ENCODE results near the gene OGFOD3.
"Not testable (repeated sequence)": the region's sequence is repeated elsewhere in the genome, so short reads cannot be mapped to it uniquely, and the experiment has no call there.

Gene OGFOD3

GRCh38 chr17:82418001-82418986 is at the start of gene OGFOD3, which contains the start of gene HEXD:
Gene OGFOD3 (minus strand): TSS chr17:82418586. CDS start chr17:82418485, 101 bp downstream.
Gene HEXD (plus strand): TSS chr17:82418347. CDS start chr17:82419800, 1,453 bp downstream.
- DNase-seq (ENCODE audit: low spot score), result peak; percentile 72

DNA sequence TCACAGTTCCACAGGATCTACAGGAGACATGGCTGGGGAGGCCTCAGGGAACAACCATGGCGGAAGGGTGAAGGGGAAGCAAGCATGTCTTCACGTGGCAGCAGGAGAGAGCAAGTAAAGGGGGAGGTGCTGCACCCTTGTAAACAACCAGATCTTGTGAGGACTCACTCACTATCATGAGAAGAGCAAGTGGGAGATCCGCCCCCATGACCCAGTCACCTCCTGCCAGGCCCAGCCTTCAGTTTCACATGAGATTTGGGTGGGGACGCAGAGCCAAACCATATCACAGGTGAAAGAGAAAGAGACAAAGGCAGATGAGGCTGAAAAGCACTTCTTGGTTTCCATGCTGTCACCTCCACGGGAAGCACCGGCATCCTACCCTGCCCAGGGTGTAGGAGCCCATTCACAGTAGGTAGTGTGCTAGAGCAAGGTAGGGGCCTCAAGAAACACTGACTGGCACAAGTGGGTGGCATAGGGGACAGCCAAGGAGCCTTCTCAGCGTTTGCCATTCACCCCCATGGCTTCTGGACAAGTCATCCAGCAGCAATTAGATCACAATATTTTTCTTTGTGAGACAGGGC is 46.7 kb upstream of the OGFOD3 start:
- no peak for DNase-seq (ENCODE audit: low spot score)

DNA sequence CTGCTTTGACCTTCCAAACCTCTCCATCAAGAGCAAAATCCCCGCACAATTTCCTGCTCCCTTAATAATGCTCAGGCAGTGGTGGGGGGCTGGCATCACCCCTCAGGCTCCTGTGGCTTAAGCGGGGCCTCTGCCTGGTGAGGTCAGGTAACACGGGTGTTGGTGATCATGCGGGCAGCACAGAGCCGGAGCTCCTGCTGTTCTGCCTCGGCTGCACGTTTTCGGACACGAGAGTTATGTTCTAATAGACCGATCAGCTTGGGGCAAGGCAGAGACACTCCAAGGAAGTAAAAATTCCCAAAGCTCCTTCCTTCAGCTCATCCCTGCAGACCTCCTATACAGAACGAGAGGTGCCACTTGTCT is 46.2 kb upstream of the OGFOD3 start:
- no peak for DNase-seq (ENCODE audit: low spot score)

DNA sequence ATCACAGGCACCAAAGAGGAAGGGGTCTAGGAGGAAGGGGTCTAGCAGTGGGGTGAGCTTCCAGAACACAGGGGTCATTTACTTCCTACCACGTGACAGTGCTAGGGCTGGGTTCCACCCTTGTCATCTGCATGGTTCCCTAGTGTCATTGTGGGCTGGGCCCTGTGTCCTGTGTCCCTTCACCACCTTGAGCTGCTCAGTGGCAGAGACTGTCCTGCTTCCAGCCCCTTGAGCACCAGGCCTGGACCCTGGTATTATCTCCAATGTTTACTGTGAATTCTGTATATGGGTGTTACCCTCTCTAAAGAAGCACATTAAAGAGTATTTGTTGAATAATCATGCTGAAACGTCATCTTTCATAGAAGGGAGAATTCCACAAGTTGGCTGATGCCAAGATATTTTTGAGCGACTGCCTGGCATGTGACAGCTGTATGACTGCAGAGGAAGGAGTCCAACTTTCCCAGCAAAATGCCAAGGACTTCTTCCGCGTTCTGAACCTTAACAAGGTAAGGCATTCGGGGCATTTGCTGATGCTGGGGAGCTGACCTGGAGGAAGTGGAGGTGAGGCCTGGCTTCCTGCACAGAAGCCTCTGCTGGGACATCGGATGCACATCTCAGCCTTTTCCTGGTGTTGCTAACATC is 45.7 kb upstream of the OGFOD3 start:
- no peak for DNase-seq (ENCODE audit: low spot score)

DNA sequence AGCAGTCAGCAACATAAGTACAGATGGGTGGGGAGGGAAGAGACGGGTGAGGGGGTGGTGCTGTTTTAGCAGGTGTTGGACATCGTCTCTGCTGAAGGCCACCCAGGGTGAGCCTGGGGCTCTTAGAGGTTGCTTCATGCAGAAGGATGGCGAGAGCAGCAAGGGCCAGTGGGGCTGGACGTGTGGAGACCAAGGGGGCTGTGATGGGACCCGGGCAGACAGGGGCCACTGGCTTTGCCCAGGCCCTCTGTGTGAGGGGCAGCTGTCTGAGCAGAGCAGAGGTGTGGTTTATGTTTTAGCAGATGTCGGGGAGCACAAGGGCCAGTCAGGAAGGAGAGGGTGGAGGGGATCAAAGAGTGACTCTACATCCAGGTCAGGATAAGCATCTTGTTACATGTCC is 45.0 kb upstream of the OGFOD3 start:
- no peak for DNase-seq (ENCODE audit: low spot score)

GRCh38 chr17:82461827-82462524 is 43.6 kb upstream of the OGFOD3 start:
- no peak for DNase-seq (ENCODE audit: low spot score)

DNA sequence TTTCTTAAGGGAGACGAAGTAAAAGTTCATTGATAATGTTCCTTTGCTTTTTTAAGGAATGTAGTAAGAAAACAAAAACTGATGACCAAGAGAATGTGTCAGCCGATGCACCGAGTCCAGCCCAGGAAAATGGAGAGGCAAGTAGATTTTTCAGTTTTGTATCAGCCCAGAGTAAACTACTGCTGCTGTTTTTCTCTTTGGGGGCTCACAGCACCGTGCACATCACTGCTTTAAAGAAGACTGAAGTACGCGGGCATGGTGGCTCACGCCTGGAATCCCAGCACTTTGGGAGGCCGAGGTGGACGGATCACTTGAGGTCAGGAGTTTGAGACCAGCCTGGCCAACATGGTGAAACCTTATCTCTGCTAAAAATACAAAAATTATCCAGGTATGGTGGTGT is 41.5 kb upstream of the OGFOD3 start:
- DNase-seq (ENCODE audit: low spot score), result not testable (repeated sequence)

DNA sequence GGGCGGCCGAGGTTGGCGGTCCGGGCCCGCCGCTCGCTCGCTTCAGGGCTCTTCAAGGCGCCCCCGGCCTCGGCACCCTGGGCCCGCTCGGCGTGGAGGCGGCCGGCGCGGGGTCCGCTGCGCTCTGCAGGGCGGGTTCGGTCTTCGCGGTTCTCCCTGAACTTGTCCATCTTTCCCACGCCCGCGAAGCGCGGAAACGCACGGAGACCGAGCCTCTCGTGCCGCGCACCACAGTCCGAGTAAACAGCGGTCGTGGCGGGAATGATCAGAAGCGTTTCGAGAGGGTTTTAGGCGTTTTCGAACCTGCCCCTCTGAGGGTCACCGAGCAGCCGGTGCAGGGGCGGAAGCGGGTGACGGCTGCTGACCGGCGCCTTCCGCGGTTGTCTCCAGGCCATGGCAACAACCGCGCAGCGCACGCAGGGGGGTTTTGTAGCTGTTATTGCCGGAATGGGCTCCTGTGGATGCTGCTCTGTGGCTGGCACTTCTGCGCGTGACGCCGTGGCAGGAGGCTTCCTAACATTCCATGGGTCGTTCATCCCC is 40.6 kb upstream of the OGFOD3 start:
- DNase-seq (ENCODE audit: low spot score), result no peak

DNA sequence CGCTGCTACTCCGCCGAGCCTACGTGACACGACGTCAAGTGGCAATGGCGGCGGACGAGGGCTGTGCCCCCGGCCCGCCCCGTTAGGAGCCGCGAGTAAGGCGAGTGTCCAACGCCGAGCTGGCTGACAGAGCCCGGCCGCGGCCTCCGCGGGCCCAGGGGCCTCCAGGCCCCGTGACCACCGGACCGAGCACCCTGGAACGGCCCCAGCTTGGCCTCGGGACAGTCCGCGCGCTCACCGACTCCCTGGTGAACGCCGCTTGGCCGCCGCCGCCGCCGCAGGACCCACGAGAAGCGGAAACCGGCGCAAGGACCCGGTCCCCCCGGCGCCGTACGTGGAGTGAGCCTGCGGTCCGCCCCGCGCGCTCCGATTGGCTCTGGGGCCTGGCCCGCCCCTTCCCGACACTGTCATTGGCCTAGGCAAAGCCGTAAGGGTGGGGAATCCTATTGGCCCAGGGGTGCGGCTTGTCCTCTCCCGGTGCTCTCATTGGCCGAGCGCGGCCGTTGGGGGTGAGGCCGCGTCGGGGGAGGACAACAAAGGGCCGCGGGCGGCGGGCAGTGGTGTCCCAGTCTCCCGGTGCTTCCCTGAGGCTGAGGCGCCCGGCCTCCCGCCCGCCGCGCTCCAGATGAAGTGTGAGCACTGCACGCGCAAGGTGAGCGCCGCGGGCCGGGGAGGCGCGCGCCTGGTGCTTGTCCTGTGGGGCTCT is 39.9 kb upstream of the OGFOD3 start, which contains the start of gene NARF:
TSS of gene NARF (plus strand) at position 563 of the 706 bp plus-strand sequence. CDS start at position 626, 63 bp downstream.
- peak; percentile 99 for DNase-seq (ENCODE audit: low spot score)

- peak; percentile 95 for DNase-seq (ENCODE audit: low spot score)
These were observed 39.5 kb upstream of the OGFOD3 start for GRCh38 chr17:82457929-82458178.

DNA sequence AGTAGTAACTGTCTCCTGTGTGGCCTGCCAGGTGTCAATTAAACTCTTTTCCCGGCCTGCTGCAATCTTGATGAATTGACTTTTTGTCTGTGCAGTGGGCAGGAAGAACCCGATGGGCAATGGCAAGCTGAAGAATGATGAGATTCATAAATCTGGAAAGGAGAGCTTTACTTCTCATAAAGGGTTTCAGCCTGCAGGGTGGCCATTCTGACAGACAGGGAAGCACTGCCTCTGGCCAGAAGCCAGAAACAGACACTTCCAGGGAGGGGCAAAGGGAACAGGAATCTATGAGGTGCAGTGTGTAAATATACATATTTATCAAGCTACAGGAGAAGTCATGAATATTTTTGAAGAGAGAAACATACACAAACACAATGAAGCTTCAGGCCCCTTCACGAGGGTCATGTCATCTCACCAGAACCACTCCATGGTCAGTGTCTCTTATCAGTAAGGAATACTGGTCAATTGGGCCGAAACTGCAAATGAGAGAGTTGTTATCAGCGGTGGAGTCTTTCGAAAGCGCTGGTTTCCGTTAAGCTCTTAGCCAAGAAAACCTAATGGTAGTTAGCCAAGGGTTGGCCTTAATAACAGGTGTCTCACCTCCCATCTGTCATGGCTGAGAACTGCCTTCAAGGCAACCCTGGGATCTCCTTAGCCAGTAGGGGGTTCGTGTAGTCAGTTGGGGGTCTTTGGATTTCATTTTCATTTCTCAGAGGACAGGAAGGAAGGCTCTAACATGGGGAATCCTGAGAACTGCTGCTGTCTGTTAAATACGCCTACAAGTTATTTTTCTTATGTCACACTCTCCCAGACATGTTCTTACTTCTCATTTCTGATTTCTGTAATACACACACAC is 38.9 kb upstream of the OGFOD3 start:
- peak; percentile 48 for DNase-seq (ENCODE audit: low spot score)

- DNase-seq (ENCODE audit: low spot score), result not testable (repeated sequence)
These were observed 35.3 kb upstream of the OGFOD3 start for GRCh38 chr17:82453706-82454105.

GRCh38 chr17:82453151-82453550 is 34.8 kb upstream of the OGFOD3 start:
- not testable (repeated sequence) for DNase-seq (ENCODE audit: low spot score)

DNA sequence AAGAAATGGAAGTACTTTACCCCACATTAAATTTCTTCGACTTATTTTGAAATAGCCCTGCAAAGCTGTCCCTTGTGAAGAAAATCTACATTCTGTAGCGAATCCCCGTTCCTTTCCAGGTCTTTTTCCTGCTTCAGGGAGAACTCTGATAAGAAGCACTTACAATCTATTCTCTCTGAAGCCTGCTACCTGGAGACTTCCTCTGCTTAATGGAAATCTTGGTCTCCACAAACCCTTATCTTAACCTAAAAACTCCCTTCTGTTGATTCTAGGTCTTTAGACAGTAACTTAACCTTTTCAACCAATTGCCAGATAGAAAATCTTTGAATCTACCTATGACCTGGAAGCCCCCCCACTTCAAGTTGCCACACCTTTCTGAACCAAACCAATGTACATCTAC is 33.8 kb upstream of the OGFOD3 start:
- DNase-seq (ENCODE audit: low spot score), result no peak

DNA sequence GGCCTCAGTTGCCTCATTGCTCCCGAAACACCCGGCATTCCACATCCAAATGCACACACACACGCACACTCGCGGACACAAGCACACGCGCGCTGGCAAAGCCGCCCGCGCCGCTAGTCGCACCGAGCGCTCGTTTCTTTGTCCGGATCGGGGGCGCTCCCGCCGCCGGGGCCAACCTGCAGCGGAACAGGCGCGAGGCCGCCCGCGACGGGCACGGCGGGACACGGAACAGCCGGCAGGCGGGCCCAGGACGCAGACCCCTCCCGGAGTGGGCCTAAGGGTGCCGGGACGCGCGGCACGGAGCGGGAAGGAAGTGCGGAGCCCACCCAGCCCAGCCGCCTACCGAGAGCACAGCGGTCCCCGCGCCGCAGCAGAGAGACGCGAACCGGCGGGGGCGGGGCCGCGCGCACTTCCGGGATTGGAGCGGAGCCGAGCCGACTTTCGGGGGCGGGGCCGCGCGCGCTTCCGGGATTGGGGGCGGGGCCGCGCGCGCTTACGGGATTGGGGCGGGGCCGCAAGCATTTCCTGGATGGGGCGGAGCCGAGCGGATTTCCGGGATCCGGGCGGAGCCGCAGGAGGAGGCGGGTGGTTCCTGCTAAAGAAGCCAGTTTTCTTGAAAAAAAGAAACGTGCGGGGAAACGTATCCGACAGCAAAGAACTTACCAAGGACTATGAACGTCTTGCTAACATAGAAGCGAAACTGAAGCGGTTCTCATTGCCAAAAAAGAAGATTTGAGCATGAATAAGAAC is 32.1 kb upstream of the OGFOD3 start, which contains the start of gene CYBC1:
TSS of gene CYBC1 (minus strand) at position 396 of the 750 bp plus-strand sequence. CDS start 1,498 bp downstream, outside the sequence.
- DNase-seq (ENCODE audit: low spot score), result peak; percentile 83

DNA sequence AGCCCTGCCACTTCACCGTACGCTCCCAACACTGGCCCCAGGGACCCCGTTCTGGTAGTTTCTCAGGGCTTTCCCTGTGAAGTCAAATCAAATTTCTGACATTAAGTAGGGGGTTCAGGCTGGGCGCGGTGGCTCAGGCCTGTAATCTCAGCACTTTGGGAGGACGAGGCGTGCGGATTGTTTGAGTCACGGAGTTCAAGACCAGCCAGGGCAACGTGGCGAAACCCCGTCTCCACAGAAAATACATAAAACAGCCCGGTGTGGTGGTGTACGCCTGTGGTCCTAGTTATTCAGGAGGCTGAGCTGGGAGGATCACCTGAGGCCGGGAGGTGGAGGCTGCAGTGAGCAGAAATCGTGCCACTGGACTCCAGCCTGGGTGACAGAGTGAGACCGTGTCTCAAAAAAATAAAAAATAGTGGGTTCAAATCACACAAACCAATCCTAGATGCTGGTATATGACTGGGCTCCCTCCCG is 31.5 kb upstream of the OGFOD3 start:
- DNase-seq (ENCODE audit: low spot score), result no peak

DNA sequence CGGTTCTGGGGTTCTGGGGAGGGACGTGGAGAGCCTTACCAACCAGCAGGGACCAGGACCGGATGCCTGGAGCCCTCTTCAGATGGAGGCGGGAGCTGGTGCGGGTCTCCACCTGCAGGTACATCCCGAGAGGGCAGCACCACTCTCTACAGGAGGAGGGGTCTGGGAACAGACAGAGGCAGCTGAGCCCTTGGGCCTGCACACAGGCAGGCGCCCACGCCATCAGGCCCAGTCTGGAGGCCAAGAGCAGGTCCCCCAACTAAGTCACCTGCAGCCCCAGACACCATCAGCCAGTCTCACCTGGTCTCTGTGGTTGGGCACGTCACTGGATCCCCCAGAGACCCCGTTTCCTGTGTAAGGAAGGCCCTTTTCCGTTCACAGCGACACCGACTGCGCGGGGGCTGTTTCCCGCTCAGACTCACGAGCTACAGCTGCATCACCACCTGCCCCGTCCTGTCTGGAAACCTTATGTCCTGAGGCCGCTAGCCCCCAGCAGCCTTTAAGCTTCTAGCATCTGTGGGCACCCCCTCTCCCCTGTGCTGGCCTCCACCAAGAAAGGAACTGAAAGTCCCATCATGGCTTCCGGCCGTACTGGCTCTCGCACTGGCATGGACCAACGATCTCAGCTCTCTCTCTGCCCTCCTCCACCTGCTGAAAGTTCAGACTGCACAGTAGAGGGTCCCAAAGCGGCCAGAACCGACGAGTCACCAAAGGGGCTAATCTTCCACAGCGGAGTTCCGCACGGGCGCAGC is 30.9 kb upstream of the OGFOD3 start:
- DNase-seq (ENCODE audit: low spot score), result no peak

DNA sequence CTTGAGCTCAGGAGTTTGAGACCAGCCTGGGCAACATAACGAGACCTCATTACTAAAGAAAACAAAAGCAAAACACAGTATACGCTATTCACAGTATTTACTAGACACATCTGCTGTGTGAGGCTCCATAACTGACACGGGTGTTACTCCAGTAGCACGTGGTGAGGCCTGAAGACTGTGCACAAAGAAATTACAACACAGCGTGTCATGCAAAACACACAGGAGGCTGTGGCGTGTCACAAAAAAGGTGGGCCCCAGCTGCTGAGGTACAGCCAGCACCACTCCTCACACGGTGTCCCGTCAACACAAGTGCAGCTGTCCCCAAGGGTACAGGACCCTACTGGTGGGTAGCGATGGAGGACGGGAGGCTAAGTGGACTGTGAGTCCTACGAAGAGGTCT is 29.5 kb upstream of the OGFOD3 start:
- no peak for DNase-seq (ENCODE audit: low spot score)

DNA sequence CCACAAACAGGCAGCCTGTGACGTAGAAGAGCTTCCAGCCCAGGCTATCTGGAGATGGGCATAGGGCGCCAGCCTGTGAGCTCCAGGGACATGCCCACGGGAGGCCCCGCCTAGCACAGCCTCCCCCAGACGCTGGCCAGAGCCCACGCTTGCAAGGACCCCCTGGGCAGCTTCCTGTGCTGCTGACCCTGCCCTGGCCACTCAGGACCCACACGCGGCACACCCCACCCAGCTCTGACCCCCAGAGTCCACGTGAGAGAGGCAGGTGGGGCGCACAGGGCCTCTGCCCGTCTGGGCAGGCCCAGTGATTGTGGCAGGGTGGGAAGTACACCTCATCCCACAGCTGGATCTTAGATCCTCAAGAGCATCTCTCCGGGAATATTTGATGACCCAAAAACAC is 28.3 kb upstream of the OGFOD3 start:
- no peak for DNase-seq (ENCODE audit: low spot score)
